GM19455 (cell line): ENCODE results near the gene HASPIN.
"Not testable (repeated sequence)": the region's sequence is repeated elsewhere in the genome, so short reads cannot be mapped to it uniquely, and the experiment has no call there.

ENCODE experiments used
- ATAC-seq: cut with Tn5 transposase; IDR thresholded peaks from one replicate; pipeline ENCODE4 v1.9.1; 2021; ENCODE audit not compliant: unreplicated experiment

Gene HASPIN

GRCh38 chr17:3695723-3696411 is 27.8 kb upstream of the HASPIN start, which contains the start of gene P2RX5:
P2RX5 (minus strand) TSS chr17:3696155; CDS start chr17:3696005, 150 bp downstream.
- ATAC-seq: no peak

- ATAC-seq: no peak
These were observed 26.6 kb upstream of the HASPIN start for GRCh38 chr17:3697103-3697476.

GRCh38 chr17:3698139-3698538 is 25.6 kb upstream of the HASPIN start:
- ATAC-seq: no peak

GRCh38 chr17:3699951-3700350 is 23.8 kb upstream of the HASPIN start:
- ATAC-seq: no peak

GRCh38 chr17:3702041-3702539 is 21.6 kb upstream of the HASPIN start:
- ATAC-seq: not testable (repeated sequence)

- no peak for ATAC-seq
These were observed 18.6 kb upstream of the HASPIN start for GRCh38 chr17:3704931-3705717.

- ATAC-seq: not testable (repeated sequence)
These were observed 18.1 kb upstream of the HASPIN start for GRCh38 chr17:3705718-3705984.

- ATAC-seq: no peak
These were observed 15.3 kb upstream of the HASPIN start for GRCh38 chr17:3708366-3708765.

GRCh38 chr17:3710951-3711383 is 12.7 kb upstream of the HASPIN start:
- peak; percentile 88 for ATAC-seq

GRCh38 chr17:3712811-3713463 is 10.8 kb upstream of the HASPIN start:
- ATAC-seq: no peak

GRCh38 chr17:3715296-3715695 is 8.4 kb upstream of the HASPIN start:
- ATAC-seq: no peak

GRCh38 chr17:3718201-3718600 is 5.5 kb upstream of the HASPIN start:
- no peak for ATAC-seq

GRCh38 chr17:3719265-3719664 is 4.4 kb upstream of the HASPIN start:
- no peak for ATAC-seq

- no peak for ATAC-seq
These were observed 987 bp upstream of the HASPIN start for GRCh38 chr17:3722716-3723115.

- ATAC-seq: no peak
These were observed 531 bp upstream of the HASPIN start for GRCh38 chr17:3723188-3723555.

GRCh38 chr17:3724378-3725077 is 825 bp downstream of the HASPIN start:
- ATAC-seq: no peak

- no peak for ATAC-seq
These were observed 3.3 kb downstream of the HASPIN start for GRCh38 chr17:3727041-3727440.

- ATAC-seq: not testable (repeated sequence)
These were observed 4.4 kb downstream of the HASPIN start for GRCh38 chr17:3728099-3728498.

GRCh38 chr17:3729881-3730280 is 6.2 kb downstream of the HASPIN start:
- ATAC-seq: no peak

GRCh38 chr17:3730881-3731429 is 7.3 kb downstream of the HASPIN start:
- ATAC-seq: no peak

GRCh38 chr17:3732210-3732621 is 8.5 kb downstream of the HASPIN start:
- ATAC-seq: no peak
